ENCODE measurements around the gene SNAP91.

GRCh38 chr6:83637953-83638352, 70.9 kb downstream of the SNAP91 start:
- TF ChIP-seq CTCF (IDR thresholded peaks at IDR 0.05) (no peak), EZH2 (IDR thresholded peaks at IDR 0.05) (no peak)

Measured in neural progenitor cell (in vitro differentiated cells).